ENCODE results near the gene PRKN. TPM values are rescaled to one million over a fixed set of nuclear protein-coding genes. Genes with fewer than 3 reads are reported as not detected.

Gene PRKN
- polyA plus RNA-seq, 1 experiment: 0.71 TPM

- ChIA-PET CTCF (no interaction called here), POLR2A (no interaction called here)
- no peak for TF ChIP-seq CTCF (IDR thresholded peaks at IDR 0.05; ENCODE audit: insufficient read depth, low read depth, low read length)
Observed at GRCh38 chr6:162082520-162082919, 645.0 kb downstream of the PRKN start.

GRCh38 chr6:162078667-162079066, 648.9 kb downstream of the PRKN start:
- Histone ChIP-seq H3K4me3 (ENCODE audit: low read depth, low read length) (no peak overlapping the region), H3K36me3 (ENCODE audit: control insufficient read depth, insufficient read depth, low read length) (no peaks in the 10 kb centered on the region), H3K27me3 (ENCODE audit: control insufficient read depth, insufficient read depth, low read length) (no peaks in the 10 kb centered on the region)
- no peak for TF ChIP-seq CTCF (IDR thresholded peaks at IDR 0.05; ENCODE audit: insufficient read depth, low read depth, low read length)
- CTCF ChIA-PET: interaction anchor here (0.8 kb wide), 1 partner anchor 42 kb away, joined by 3 read pairs; no protein-coding TSS in a partner anchor
- DNase-seq (ENCODE audit: low read depth): no peak
- POLR2A ChIA-PET: no interaction called here

More at GRCh38 chr6:162082520-162082919, 645.0 kb downstream of the PRKN start:
- no peak overlapping the region for H3K4me3 ChIP-seq (ENCODE audit: low read depth, low read length)
- DNase-seq (ENCODE audit: low read depth): no peak
- H3K27me3 ChIP-seq (ENCODE audit: control insufficient read depth, insufficient read depth, low read length): no peaks in the 10 kb centered on the region
- H3K36me3 ChIP-seq (ENCODE audit: control insufficient read depth, insufficient read depth, low read length): no peaks in the 10 kb centered on the region

DNA sequence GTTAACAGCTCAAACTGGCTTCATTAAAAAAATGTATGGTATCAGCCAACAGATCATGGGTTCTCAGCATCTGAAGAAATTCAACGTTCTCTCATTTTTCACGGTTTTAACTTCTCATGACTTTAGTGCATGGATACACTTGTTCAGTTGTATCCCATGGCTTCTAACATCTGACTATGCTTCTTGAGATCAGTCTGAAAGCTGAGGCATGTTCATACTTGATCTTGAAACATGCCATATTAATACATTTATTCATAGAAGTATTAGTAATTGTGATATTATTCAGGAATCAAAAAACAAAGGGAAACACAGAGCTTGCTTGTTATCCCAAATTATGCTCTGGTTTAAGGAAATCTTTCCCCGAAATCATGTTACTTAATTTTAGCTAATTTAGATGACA, 649.4 kb downstream of the PRKN start:
- Histone ChIP-seq H3K27me3 (ENCODE audit: control insufficient read depth, insufficient read depth, low read length) (no peaks in the 10 kb centered on the region), H3K36me3 (ENCODE audit: control insufficient read depth, insufficient read depth, low read length) (no peaks in the 10 kb centered on the region), H3K4me3 (ENCODE audit: low read depth, low read length) (no peak overlapping the region)
- POLR2A ChIA-PET: no interaction called here
- CTCF ChIA-PET: no interaction called here
- TF ChIP-seq CTCF (IDR thresholded peaks at IDR 0.05; ENCODE audit: insufficient read depth, low read depth, low read length): no peak
- DNase-seq (ENCODE audit: low read depth): no peak

DNA sequence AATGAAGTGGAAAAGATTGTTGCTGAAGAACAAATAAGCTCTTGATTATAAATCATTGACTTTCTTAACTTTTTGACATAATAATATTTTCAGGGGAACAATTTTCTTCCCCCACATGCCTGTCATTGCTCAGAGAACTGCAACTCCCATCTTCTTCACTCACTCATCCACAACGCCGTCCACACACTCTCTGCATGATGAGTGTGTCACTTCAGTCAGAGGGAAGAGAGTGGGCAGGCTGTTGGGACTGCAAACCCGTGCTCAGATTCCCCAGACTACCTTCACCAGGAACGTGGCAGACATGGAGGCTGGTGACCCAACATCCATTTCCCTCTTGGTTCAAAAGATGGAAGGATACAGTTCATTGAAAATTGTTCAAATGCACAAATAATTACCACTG, 650.8 kb downstream of the PRKN start:
- Histone ChIP-seq H3K4me3 (ENCODE audit: low read depth, low read length) (no peak overlapping the region), H3K27me3 (ENCODE audit: control insufficient read depth, insufficient read depth, low read length) (no peaks in the 10 kb centered on the region), H3K36me3 (ENCODE audit: control insufficient read depth, insufficient read depth, low read length) (no peaks in the 10 kb centered on the region)
- CTCF ChIA-PET: no interaction called here
- TF ChIP-seq CTCF (IDR thresholded peaks at IDR 0.05; ENCODE audit: insufficient read depth, low read depth, low read length): no peak
- DNase-seq (ENCODE audit: low read depth): no peak
- POLR2A ChIA-PET: no interaction called here

GRCh38 chr6:162074641-162075275, 652.8 kb downstream of the PRKN start:
- CTCF ChIA-PET: no interaction called here

More at GRCh38 chr6:162074641-162075275, 652.8 kb downstream of the PRKN start:
- no peaks in the 10 kb centered on the region for H3K27me3 ChIP-seq (ENCODE audit: control insufficient read depth, insufficient read depth, low read length)
- no peaks in the 10 kb centered on the region for H3K36me3 ChIP-seq (ENCODE audit: control insufficient read depth, insufficient read depth, low read length)
- no peak overlapping the region for H3K4me3 ChIP-seq (ENCODE audit: low read depth, low read length)
- POLR2A ChIA-PET: no interaction called here
- no peak for DNase-seq (ENCODE audit: low read depth)
- no peak for TF ChIP-seq CTCF (IDR thresholded peaks at IDR 0.05; ENCODE audit: insufficient read depth, low read depth, low read length)
